AG04449 (cell line): ENCODE results near the gene FRMD4A.

Experiments
- CTCF ChIA-PET: fragments of 350-600 bp; formaldehyde crosslinking; extraction: SDS; loops from one replicate; lab custom pipeline; 2021; ENCODE audit warnings: antibody characterized with exemption; lab: Yijun Ruan, JAX
- POLR2A ChIA-PET: fragments of 400-600, 350-600 bp; formaldehyde crosslinking; extraction: SDS; loops from one replicate; lab custom pipeline; 2020; ENCODE audit warnings: antibody characterized with exemption, inconsistent platforms; lab: Yijun Ruan, JAX
- DNase-seq: peaks from one replicate; pipeline ENCODE4 v3.0.0-alpha.2; 2010; ENCODE audit warnings: low read depth, low spot score
- H3K4me3 ChIP-seq: 2 replicates; pipeline ENCODE4 v1.5.1; 2011; ENCODE audit warnings: low read depth, mild to moderate bottlenecking, control low read depth, low read length
- CTCF ChIP-seq: IDR thresholded peaks from one replicate; pipeline ENCODE4 v1.5.1; 2011; ENCODE audit warnings: mild to moderate bottlenecking, moderate library complexity, low read length, control low read depth, inconsistent platforms; ENCODE audit not compliant: insufficient read depth; ENCODE audit errors: missing control alignments

Gene FRMD4A

DNA sequence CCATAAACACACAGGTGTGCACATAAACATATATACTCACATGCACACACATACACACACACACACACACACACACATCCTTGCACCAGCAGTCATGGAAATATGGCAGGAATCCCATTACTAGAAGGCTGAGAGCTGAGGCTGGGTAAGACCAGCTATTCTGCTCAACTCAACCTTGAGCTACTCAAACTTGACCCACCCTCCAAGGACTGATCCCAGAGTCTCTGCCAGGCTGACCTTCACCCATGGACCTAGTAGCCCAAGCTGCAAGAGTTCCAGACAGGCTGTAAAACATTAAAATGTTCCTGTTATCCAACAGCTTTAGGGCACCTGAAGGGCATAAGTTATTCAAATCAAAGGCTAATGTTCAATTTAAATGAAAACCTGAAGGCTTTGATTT, 134.6 kb downstream of the FRMD4A start:
- no peak overlapping the region for H3K4me3 ChIP-seq
- no peak for DNase-seq
- POLR2A ChIA-PET = no interaction called here
- TF ChIP-seq CTCF = no peak
- CTCF ChIA-PET = interaction anchor here (0.8 to 8.1 kb wide), 16 partner anchors 10 to 414 kb away, joined by 3 to 154 read pairs (median 4); no protein-coding TSS in a partner anchor

- ChIA-PET CTCF (interaction anchor here (0.7 to 8.1 kb wide), 17 partner anchors 9 to 629 kb away, joined by 3 to 154 read pairs (median 3); no protein-coding TSS in a partner anchor), POLR2A (no interaction called here)
These were observed 135.3 kb downstream of the FRMD4A start for GRCh38 chr10:14195433-14195832.

GRCh38 chr10:14192746-14193145, 138.0 kb downstream of the FRMD4A start:
- CTCF ChIA-PET = interaction anchor here (0.9 to 1.3 kb wide), 2 partner anchors 8 to 632 kb away, joined by 3 to 12 read pairs; no protein-coding TSS in a partner anchor
- DNase-seq = no peak
- no peak overlapping the region for H3K4me3 ChIP-seq
- no peak for TF ChIP-seq CTCF
- POLR2A ChIA-PET = no interaction called here

More at GRCh38 chr10:14195433-14195832, 135.3 kb downstream of the FRMD4A start:
- TF ChIP-seq CTCF = no peak
- no peak for DNase-seq
- H3K4me3 ChIP-seq = no peak overlapping the region

DNA sequence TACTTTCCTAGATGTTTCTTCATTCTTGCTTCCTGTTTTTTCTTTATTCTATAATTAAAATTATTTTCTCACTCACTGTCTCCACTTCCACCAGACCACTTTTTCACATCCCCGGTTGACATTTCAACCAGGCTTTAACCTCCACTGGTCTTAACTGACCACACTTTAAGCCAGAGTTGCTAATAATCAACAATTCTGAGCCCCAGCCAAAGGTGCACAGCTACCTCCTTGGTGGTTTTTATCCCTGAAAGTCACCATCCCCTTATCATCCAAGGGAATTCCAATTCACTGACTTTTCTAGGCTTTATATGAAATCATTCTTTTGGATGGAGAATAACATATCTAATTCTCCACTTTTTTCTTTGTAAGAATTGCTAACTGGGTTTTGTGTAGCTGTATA, 138.9 kb downstream of the FRMD4A start:
- TF ChIP-seq CTCF = no peak
- CTCF ChIA-PET = interaction anchor here (0.9 to 1.3 kb wide), 2 partner anchors 9 to 633 kb away, joined by 3 to 12 read pairs; no protein-coding TSS in a partner anchor
- POLR2A ChIA-PET = no interaction called here
- H3K4me3 ChIP-seq = no peak overlapping the region
- DNase-seq = no peak

GRCh38 chr10:14191407-14191806, 139.3 kb downstream of the FRMD4A start:
- CTCF ChIA-PET = interaction anchor here (1.3 to 1.6 kb wide), 2 partner anchors 9 kb away, joined by 3 to 12 read pairs; no protein-coding TSS in a partner anchor
- no peak overlapping the region for H3K4me3 ChIP-seq
- TF ChIP-seq CTCF = no peak
- no peak for DNase-seq
- POLR2A ChIA-PET = no interaction called here

- ChIA-PET POLR2A (no interaction called here), CTCF (interaction anchor here (0.7 to 1.6 kb wide), 2 partner anchors 10 to 290 kb away, joined by 3 read pairs; no protein-coding TSS in a partner anchor)
- DNase-seq = no peak
- no peak for TF ChIP-seq CTCF
- no peak overlapping the region for H3K4me3 ChIP-seq
These were observed 140.0 kb downstream of the FRMD4A start for GRCh38 chr10:14190702-14191101.
